PC-9 (cell line): ENCODE measurements around the gene ABTB1. TPM values are rescaled to one million over a fixed set of nuclear protein-coding genes. Genes with fewer than 3 reads are reported as not detected.

Experiments used
- BruUV-seq: library from RNA; stranded (reverse); fragments of 400-500 nt; replicated peaks from 2 replicates; lab custom pipeline; 2021; lab: Mats Ljungman, UMichigan
- CTCF ChIA-PET: fragments of 300-600 bp; sonication (Branson Sonifier 250); formaldehyde crosslinking; loops from one replicate; lab custom pipeline; 2022; ENCODE audit warnings: antibody characterized with exemption; lab: Charles Lee
- POLR2A ChIA-PET: fragments of 300-600 bp; sonication (Branson Sonifier 250); formaldehyde crosslinking; loops from one replicate; lab custom pipeline; 2022; ENCODE audit warnings: antibody characterized with exemption; ENCODE audit not compliant: unreplicated experiment; lab: Charles Lee
- DNase-seq, 2 experiments: peaks; one replicate each; pipeline versions ENCODE4 v3.0.0 to v3.0.0-alpha.2; 2015 to 2022; ENCODE audit warnings: mixed read lengths in 1 of 2
- H2AFZ ChIP-seq: fragments of 200-600 bp; sonication (generic); 2 replicates; pipeline ENCODE4 v1.8.1; 2017; ENCODE audit warnings: antibody characterized with exemption
- H3F3A ChIP-seq: fragments of 200-600 bp; sonication (generic); 2 replicates; pipeline ENCODE4 v1.8.1; 2017; ENCODE audit warnings: antibody characterized with exemption, mild to moderate bottlenecking, low read depth; ENCODE audit not compliant: insufficient read depth
- H3K27ac ChIP-seq: fragments of 200-600 bp; sonication (generic); 2 replicates; pipeline ENCODE4 v1.6.1; 2016; ENCODE audit warnings: mixed run types
- H3K27me3 ChIP-seq: fragments of 200-600 bp; sonication (generic); 2 replicates; pipeline ENCODE4 v1.6.1; 2016; ENCODE audit warnings: low read depth, mixed run types; ENCODE audit not compliant: insufficient read depth
- H3K36me3 ChIP-seq: fragments of 200-600 bp; sonication (generic); 2 replicates; pipeline ENCODE4 v1.6.1; 2016; ENCODE audit warnings: low read depth, mixed run types
- H3K4me1 ChIP-seq: fragments of 200-600 bp; sonication (generic); replicated peaks from 2 replicates; pipeline ENCODE4 v1.6.1; 2016; ENCODE audit warnings: mixed run types; ENCODE audit not compliant: insufficient read depth
- H3K4me2 ChIP-seq: fragments of 200-600 bp; sonication (generic); 2 replicates; pipeline ENCODE4 v1.6.1; 2017; ENCODE audit warnings: mixed run types
- H3K4me3 ChIP-seq: fragments of 200-600 bp; sonication (generic); 2 replicates; pipeline ENCODE4 v1.6.1; 2016; ENCODE audit warnings: mixed run types
- H3K79me2 ChIP-seq: fragments of 200-600 bp; sonication (generic); 2 replicates; pipeline ENCODE4 v1.6.1; 2017; ENCODE audit warnings: low read depth, mixed run types
- H3K9me2 ChIP-seq: fragments of 200-600 bp; sonication (generic); 2 replicates; pipeline ENCODE4 v1.8.1; 2017; ENCODE audit warnings: mild to moderate bottlenecking; ENCODE audit not compliant: insufficient read depth
- H3K9me3 ChIP-seq: fragments of 200-600 bp; sonication (generic); 2 replicates; pipeline ENCODE4 v1.8.1; 2016; ENCODE audit warnings: low read depth; ENCODE audit not compliant: insufficient read depth
- H4K20me1 ChIP-seq: fragments of 200-600 bp; sonication (generic); 2 replicates; pipeline ENCODE4 v1.8.1; 2017; ENCODE audit not compliant: insufficient read depth
- CTCF ChIP-seq: fragments of 200-600 bp; sonication (generic); conservative IDR thresholded peaks from 2 replicates; pipeline ENCODE4 v1.6.1; 2017; ENCODE audit warnings: mixed run types, antibody characterized with exemption, mild to moderate bottlenecking, moderate library complexity
- EZH2 ChIP-seq: fragments of 200-600 bp; sonication (generic); IDR thresholded peaks from 2 replicates; pipeline ENCODE4 v1.8.0; 2017; ENCODE audit warnings: antibody characterized with exemption, low read depth
- intact Hi-C: fragments of 100-400 bp; cut with micrococcal nuclease; formaldehyde crosslinking; loops from one replicate; pipeline ENCODE4 v1.10.0; 2022; ENCODE audit not compliant: unreplicated experiment
- total RNA-seq: library from RNA; stranded (reverse); gene quantifications from 2 replicates; pipeline ENCODE4 v1.2.3, GENCODE V29; 2021

The ABTB1 gene
- total RNA-seq, 1 experiment from 2014 or later, result 39.1 TPM

GRCh38 chr3:127640042-127640355, 32.8 kb upstream of the ABTB1 start:
- intact Hi-C loops, result no loop called here
- CTCF ChIA-PET, result no interaction called here
- BruUV-seq, result no TSS peak
- Histone ChIP-seq H3K9me3 (no peaks in the 10 kb centered on the region), H2AFZ (no peak overlapping the region), H3K27ac (peak overlapping the region; percentile 24; the same call in 1 of the 2 replicates), H3K4me3 (no peak overlapping the region), H4K20me1 (no peaks in the 10 kb centered on the region), H3K9me2 (no peaks in the 10 kb centered on the region), H3K36me3 (no peaks in the 10 kb centered on the region), H3K4me1 (peaks cover 23% of the 10 kb centered on the region), H3K4me2 (no peak overlapping the region), H3K27me3 (no peaks in the 10 kb centered on the region), H3K79me2 (no peaks in the 10 kb centered on the region), H3F3A (peaks cover 23% of the 10 kb centered on the region; the same call in 1 of the 2 replicates)
- TF ChIP-seq CTCF (no peak), EZH2 (no peak)
- DNase-seq, result no peak
- POLR2A ChIA-PET, result no interaction called here

- no peaks in the 10 kb centered on the region for H4K20me1 ChIP-seq
- peaks cover 6% of the 10 kb centered on the region; the same call in 1 of the 2 replicates for H3F3A ChIP-seq
- no peak overlapping the region for H3K4me2 ChIP-seq
- no peaks in the 10 kb centered on the region for H3K9me2 ChIP-seq
- intact Hi-C loops, result no loop called here
- ChIA-PET POLR2A (no interaction called here), CTCF (no interaction called here)
- no peak overlapping the region for H2AFZ ChIP-seq
- H3K4me3 ChIP-seq, result no peak overlapping the region
- H3K36me3 ChIP-seq, result no peaks in the 10 kb centered on the region
- H3K79me2 ChIP-seq, result no peaks in the 10 kb centered on the region
- H3K9me3 ChIP-seq, result no peaks in the 10 kb centered on the region
- no peaks in the 10 kb centered on the region for H3K27me3 ChIP-seq
- peaks cover 5% of the 10 kb centered on the region for H3K4me1 ChIP-seq
- BruUV-seq, result no TSS peak
- TF ChIP-seq CTCF (no peak), EZH2 (no peak)
- no peak overlapping the region for H3K27ac ChIP-seq
- no peak for DNase-seq
These were observed 27.9 kb upstream of the ABTB1 start for GRCh38 chr3:127644641-127645370.

GRCh38 chr3:127645371-127646015, 27.3 kb upstream of the ABTB1 start:
- no peak for TF ChIP-seq CTCF
- no peak for TF ChIP-seq EZH2
- Histone ChIP-seq H4K20me1 (no peaks in the 10 kb centered on the region), H3K79me2 (no peaks in the 10 kb centered on the region), H3K27ac (no peak overlapping the region), H3K9me3 (no peaks in the 10 kb centered on the region), H3K9me2 (no peaks in the 10 kb centered on the region), H3K4me2 (no peak overlapping the region), H3K4me1 (no peaks in the 10 kb centered on the region), H2AFZ (no peak overlapping the region), H3F3A (no peaks in the 10 kb centered on the region), H3K4me3 (no peak overlapping the region), H3K36me3 (no peaks in the 10 kb centered on the region), H3K27me3 (no peaks in the 10 kb centered on the region)
- intact Hi-C loops, result no loop called here
- ChIA-PET POLR2A (no interaction called here), CTCF (no interaction called here)
- no peak for DNase-seq
- no TSS peak for BruUV-seq
